ENCODE results near the gene ACYP1. TPM values are rescaled to one million over a fixed set of nuclear protein-coding genes. Genes with fewer than 3 reads are reported as not detected.

ACYP1 gene
- total and polyA plus RNA-seq, 9 of the 15 experiments (the other 6 are each of a cell fraction or from before 2014, with no cell fraction given) = 19.9 to 113 (median 52.3) TPM

GRCh38 chr14:75063491-75064204 is at the start of gene ACYP1 (continued):
- TF ChIP-seq JUN (IDR thresholded peaks at IDR 0.05; ENCODE audit: borderline replicate concordance, low read depth, low read length) = no peak
- TF ChIP-seq JUN (CRISPR knock-in tag; IDR thresholded peaks at IDR 0.05; ENCODE audit: borderline replicate concordance) = no peak
- TF ChIP-seq WHSC1 (IDR thresholded peaks at IDR 0.05; ENCODE audit: low read length) = no peak
- TF ChIP-seq GTF2A2 (tag; IDR thresholded peaks at IDR 0.05) = no peak
- TF ChIP-seq ZFPM2 (CRISPR knock-in tag; IDR thresholded peaks at IDR 0.05) = no peak
- TF ChIP-seq ZNF239 (CRISPR knock-in tag; IDR thresholded peaks at IDR 0.05) = no peak
- no peak for TF ChIP-seq SMAD3 (CRISPR knock-in tag; conservative IDR thresholded peaks at IDR 0.05)
- TF ChIP-seq MIER1 (IDR thresholded peaks at IDR 0.05; ENCODE audit: low read depth) = no peak
- TF ChIP-seq SRSF1 (IDR thresholded peaks at IDR 0.05; ENCODE audit: low read depth, low read length) = no peak
- no peak for TF ChIP-seq MAFG (tag; conservative IDR thresholded peaks at IDR 0.05)
- TF ChIP-seq FOXA1 (IDR thresholded peaks at IDR 0.05; ENCODE audit: borderline replicate concordance) = no peak
- TF ChIP-seq ZNF174 (CRISPR knock-in tag; IDR thresholded peaks at IDR 0.05) = no peak
- peak; percentile 19 to 70; a peak in 2 of 4 replicates for TF ChIP-seq MNT (conservative IDR thresholded peaks at IDR 0.05)
- no peak for TF ChIP-seq POLR2AphosphoS5 (IDR thresholded peaks at IDR 0.05; ENCODE audit: control insufficient read depth, insufficient read depth, low read depth, low read length)
- TF ChIP-seq TCF7 (IDR thresholded peaks at IDR 0.05; ENCODE audit: borderline replicate concordance) = no peak
- TF ChIP-seq PBX2 (CRISPR knock-in tag; IDR thresholded peaks at IDR 0.05; ENCODE audit: low read depth) = peak; percentile 85
- peak; percentile 96 for TF ChIP-seq PBX2 (tag; conservative IDR thresholded peaks at IDR 0.05; ENCODE audit: low read depth)
- TF ChIP-seq CCNT2 (IDR thresholded peaks at IDR 0.05; ENCODE audit: borderline replicate concordance, extremely low read depth, insufficient read length, low read depth, low read length) = no peak
- no peak for TF ChIP-seq PHTF2 (CRISPR knock-in tag; IDR thresholded peaks at IDR 0.05)
- TF ChIP-seq NR4A1 (CRISPR knock-in tag; IDR thresholded peaks at IDR 0.05) = no peak
- no peak for TF ChIP-seq NR4A1 (tag; IDR thresholded peaks at IDR 0.05)
- TF ChIP-seq ETS2 (tag; IDR thresholded peaks at IDR 0.05; ENCODE audit: borderline replicate concordance, poor library complexity, severe bottlenecking) = no peak
